ENCODE data around the gene TRMT5. TPM values are rescaled to one million over a fixed set of nuclear protein-coding genes. Genes with fewer than 3 reads are reported as not detected.

The TRMT5 gene
- total RNA-seq, 2 donors from 2014 or later: 4.2 to 4.6 TPM

DNA sequence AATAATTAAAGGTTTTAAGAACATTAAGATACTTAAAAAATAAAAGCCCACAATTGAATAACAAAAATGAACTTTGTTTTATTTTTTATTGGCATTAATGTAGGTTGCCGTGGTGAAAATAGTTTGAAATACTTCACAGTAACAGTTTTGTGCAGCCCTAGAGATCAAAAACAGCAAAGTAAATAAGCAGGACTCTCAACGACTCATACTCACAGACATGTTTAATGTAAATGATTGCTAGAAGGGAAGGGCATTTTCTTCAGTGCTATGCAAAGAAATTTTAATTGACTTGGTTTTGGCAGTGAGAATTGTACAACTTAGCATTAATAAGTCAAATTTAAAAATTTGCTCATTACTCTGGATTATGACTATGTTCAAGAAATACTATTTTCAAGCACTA, 16.0 kb downstream of the TRMT5 start:
- Histone ChIP-seq H3K36me3 (no peaks in the 10 kb centered on the region), H3K4me1 (no peaks in the 10 kb centered on the region), H3K27me3 (no peaks in the 10 kb centered on the region), H3K9me3 (no peaks in the 10 kb centered on the region), H3K4me3 (no peak overlapping the region), H3K27ac (no peak overlapping the region)
- TF ChIP-seq, protein P1, sequence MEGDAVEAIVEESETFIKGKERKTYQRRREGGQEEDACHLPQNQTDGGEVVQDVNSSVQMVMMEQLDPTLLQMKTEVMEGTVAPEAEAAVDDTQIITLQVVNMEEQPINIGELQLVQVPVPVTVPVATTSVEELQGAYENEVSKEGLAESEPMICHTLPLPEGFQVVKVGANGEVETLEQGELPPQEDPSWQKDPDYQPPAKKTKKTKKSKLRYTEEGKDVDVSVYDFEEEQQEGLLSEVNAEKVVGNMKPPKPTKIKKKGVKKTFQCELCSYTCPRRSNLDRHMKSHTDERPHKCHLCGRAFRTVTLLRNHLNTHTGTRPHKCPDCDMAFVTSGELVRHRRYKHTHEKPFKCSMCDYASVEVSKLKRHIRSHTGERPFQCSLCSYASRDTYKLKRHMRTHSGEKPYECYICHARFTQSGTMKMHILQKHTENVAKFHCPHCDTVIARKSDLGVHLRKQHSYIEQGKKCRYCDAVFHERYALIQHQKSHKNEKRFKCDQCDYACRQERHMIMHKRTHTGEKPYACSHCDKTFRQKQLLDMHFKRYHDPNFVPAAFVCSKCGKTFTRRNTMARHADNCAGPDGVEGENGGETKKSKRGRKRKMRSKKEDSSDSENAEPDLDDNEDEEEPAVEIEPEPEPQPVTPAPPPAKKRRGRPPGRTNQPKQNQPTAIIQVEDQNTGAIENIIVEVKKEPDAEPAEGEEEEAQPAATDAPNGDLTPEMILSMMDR (IDR thresholded peaks at IDR 0.05): no peak
- no peak for DNase-seq (ENCODE audit: low spot score)

DNA sequence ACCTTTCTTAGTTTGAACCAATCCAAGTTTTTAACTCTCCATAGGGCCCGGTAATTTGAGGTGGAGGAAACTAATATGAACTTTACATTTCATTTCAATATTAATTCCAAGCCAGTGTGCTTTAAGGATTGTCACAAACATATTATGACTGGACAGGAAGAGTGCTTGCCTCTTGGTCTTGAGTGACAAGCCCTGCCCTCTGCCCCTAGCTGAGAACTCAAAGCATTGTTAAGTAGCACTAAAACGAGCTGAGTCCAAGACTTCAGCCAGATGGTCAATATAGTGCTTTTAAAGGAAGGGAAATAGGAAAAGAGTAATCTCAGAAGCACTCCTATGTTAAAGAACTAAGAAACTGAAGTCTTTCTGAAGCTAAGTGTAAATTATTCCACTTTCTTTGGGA, 17.1 kb downstream of the TRMT5 start:
- H3K27me3 ChIP-seq: no peaks in the 10 kb centered on the region
- TF ChIP-seq, protein P1 (IDR thresholded peaks at IDR 0.05): no peak
- no peaks in the 10 kb centered on the region for H3K36me3 ChIP-seq
- no peak overlapping the region for H3K4me3 ChIP-seq
- no peak overlapping the region for H3K27ac ChIP-seq
- peaks cover 0 to 3% of the 10 kb centered on the region in 2 donors for H3K9me3 ChIP-seq
- no peaks in the 10 kb centered on the region for H3K4me1 ChIP-seq
- no peak for DNase-seq (ENCODE audit: low spot score)

- no peak for DNase-seq (ENCODE audit: low spot score)
- TF ChIP-seq, protein P1 (IDR thresholded peaks at IDR 0.05): no peak
- H3K4me1 ChIP-seq: no peaks in the 10 kb centered on the region
- H3K27me3 ChIP-seq: no peaks in the 10 kb centered on the region
- no peak overlapping the region for H3K4me3 ChIP-seq
- H3K9me3 ChIP-seq: peaks cover 5 to 39% of the 10 kb centered on the region in 2 donors
- H3K27ac ChIP-seq: no peak overlapping the region
- no peaks in the 10 kb centered on the region for H3K36me3 ChIP-seq
These were observed 22.7 kb downstream of the TRMT5 start for GRCh38 chr14:60958146-60958545.

- Histone ChIP-seq H3K36me3 (no peaks in the 10 kb centered on the region), H3K9me3 (peaks cover 5 to 39% of the 10 kb centered on the region in 2 donors), H3K27me3 (no peaks in the 10 kb centered on the region), H3K4me3 (no peak overlapping the region), H3K27ac (no peak overlapping the region), H3K4me1 (no peaks in the 10 kb centered on the region)
- no peak for DNase-seq (ENCODE audit: low spot score)
- TF ChIP-seq, protein P1 (IDR thresholded peaks at IDR 0.05): no peak
These were observed 24.2 kb downstream of the TRMT5 start for GRCh38 chr14:60956632-60957031.

- no peaks in the 10 kb centered on the region for H3K27me3 ChIP-seq
These were observed 24.7 kb downstream of the TRMT5 start for GRCh38 chr14:60956202-60956601.

More at GRCh38 chr14:60956202-60956601, 24.7 kb downstream of the TRMT5 start:
- Histone ChIP-seq H3K4me1 (no peaks in the 10 kb centered on the region), H3K4me3 (no peak overlapping the region), H3K27ac (no peak overlapping the region), H3K36me3 (no peaks in the 10 kb centered on the region), H3K9me3 (peaks cover 5 to 39% of the 10 kb centered on the region in 2 donors)
- no peak for DNase-seq (ENCODE audit: low spot score)
- TF ChIP-seq, protein P1 (IDR thresholded peaks at IDR 0.05): no peak

Measured in right atrium auricular region (tissue), 2 donors.